Liver (tissue), 9 donors: ENCODE measurements around the gene GTPBP1. TPM values are rescaled to one million over a fixed set of nuclear protein-coding genes. Genes with fewer than 3 reads are reported as not detected.

Experiments used
- DNase-seq: peaks from one replicate; pipeline ENCODE4 v3.0.0-alpha.2; 2017; ENCODE audit warnings: low spot score
- H3K27ac ChIP-seq, 2 donors: one replicate each; pipeline ENCODE4 v1.7.0; 2013; ENCODE audit warnings: inconsistent platforms in 2 of 2, low read length in 2 of 2, control low read depth in 1 of 2, low read depth in 1 of 2, mild to moderate bottlenecking in 1 of 2
- H3K27me3 ChIP-seq, 4 donors: one replicate each; pipeline versions ENCODE4 v1.6.1 to v1.7.0; 2013; ENCODE audit warnings: low read length in 3 of 4, inconsistent platforms in 1 of 4, mild to moderate bottlenecking in 1 of 4, moderate library complexity in 1 of 4; ENCODE audit not compliant: control insufficient read depth in 4 of 4, insufficient read depth in 4 of 4
- H3K36me3 ChIP-seq, 4 donors: one replicate each; pipeline versions ENCODE4 v1.6.1 to v1.7.0; 2013; ENCODE audit warnings: low read length in 3 of 4, mild to moderate bottlenecking in 3 of 4, low read depth in 1 of 4, moderate library complexity in 1 of 4; ENCODE audit not compliant: control insufficient read depth in 4 of 4, insufficient read depth in 3 of 4
- H3K4me1 ChIP-seq, 4 donors: one replicate each; pipeline versions ENCODE4 v1.6.1 to v1.7.0; 2013; ENCODE audit warnings: low read length in 3 of 4, mild to moderate bottlenecking in 3 of 4, moderate library complexity in 1 of 4; ENCODE audit not compliant: control insufficient read depth in 4 of 4, insufficient read depth in 4 of 4
- H3K4me3 ChIP-seq, 3 donors: one replicate each; pipeline versions ENCODE4 v1.6.1 to v1.7.0; 2013; ENCODE audit warnings: low read length in 3 of 3, control low read depth in 1 of 3, low read depth in 1 of 3, mild to moderate bottlenecking in 1 of 3
- H3K9ac ChIP-seq, 2 donors: one replicate each; pipeline ENCODE4 v1.7.0; 2013; ENCODE audit warnings: low read length in 2 of 2, mild to moderate bottlenecking in 2 of 2, moderate library complexity in 2 of 2, control low read depth in 1 of 2, low read depth in 1 of 2
- H3K9me3 ChIP-seq, 4 donors: one replicate each; pipeline versions ENCODE4 v1.6.1 to v1.7.0; 2013; ENCODE audit warnings: low read length in 3 of 4; ENCODE audit not compliant: control insufficient read depth in 4 of 4
- EGR1 ChIP-seq, 2 donors: IDR thresholded peaks; 2 replicates each; pipeline ENCODE4 v1.6.1; 2016 to 2018; ENCODE audit warnings: antibody characterized with exemption in 2 of 2, low read depth in 2 of 2
- FOXA1 ChIP-seq: IDR thresholded peaks from 2 replicates; pipeline ENCODE4 v1.6.1; 2016; ENCODE audit warnings: antibody characterized with exemption
- FOXA2 ChIP-seq: IDR thresholded peaks from 2 replicates; pipeline ENCODE4 v1.6.1; 2016; ENCODE audit warnings: antibody characterized with exemption
- GABPA ChIP-seq, 2 donors: IDR thresholded peaks in 1 of 2; conservative IDR thresholded peaks in 1 of 2; 2 replicates each; pipeline ENCODE4 v1.6.1; 2016; ENCODE audit warnings: antibody characterized with exemption in 2 of 2, mild to moderate bottlenecking in 1 of 2, moderate library complexity in 1 of 2
- JUND ChIP-seq, 2 donors: IDR thresholded peaks; 2 replicates each; pipeline ENCODE4 v1.6.1; 2016; ENCODE audit warnings: antibody characterized with exemption in 2 of 2
- NR2F2 ChIP-seq: IDR thresholded peaks from 2 replicates; pipeline ENCODE4 v1.6.1; 2016; ENCODE audit warnings: antibody characterized with exemption
- RXRA ChIP-seq, 2 donors: IDR thresholded peaks; 2 replicates each; pipeline ENCODE4 v1.6.1; 2017 to 2018; ENCODE audit warnings: antibody characterized with exemption in 2 of 2, mild to moderate bottlenecking in 1 of 2
- SP1 ChIP-seq: IDR thresholded peaks from 2 replicates; pipeline ENCODE4 v1.6.1; 2018; ENCODE audit warnings: antibody characterized with exemption, mild to moderate bottlenecking
- TAF1 ChIP-seq: conservative IDR thresholded peaks from 2 replicates; pipeline ENCODE4 v1.6.1; 2016; ENCODE audit warnings: antibody characterized with exemption, mild to moderate bottlenecking
- YY1 ChIP-seq: IDR thresholded peaks from 2 replicates; pipeline ENCODE4 v1.6.1; 2016; ENCODE audit warnings: antibody characterized with exemption, mild to moderate bottlenecking
- WGBS: extraction: QIAGEN DNeasy Blood & Tissue Kit; methylation state at CpG from one replicate; pipeline ENCODE4 v1.1.7; 2013; 5-methylcytosine and 5-hydroxymethylcytosine counted together
- polyA plus RNA-seq, 2 donors: library from polyadenylated mRNA; stranded (reverse) in 1 of 2; unstranded in 1 of 2; fragments of 200-250 nt in 1 of 2; fragments of >200 nt in 1 of 2; fragmentation: Nextera tagmentation in 1 of 2; extraction: Ambion mirVana in 1 of 2; gene quantifications; one replicate each; pipeline versions ENCODE4 v1.2.1 to v1.2.3, GENCODE V29; 2013 to 2015
- total RNA-seq, 2 donors: library from RNA; depleted of rRNA; stranded (reverse); fragments of >200 nt; gene quantifications; one replicate each; pipeline ENCODE4 v1.2.3, GENCODE V29; 2014
- TF ChIP-seq, protein P1 (sequence below): IDR thresholded peaks from 2 replicates; pipeline ENCODE4 v1.6.1; 2016; ENCODE audit warnings: antibody characterized with exemption
- TF ChIP-seq, protein P2 (sequence below): IDR thresholded peaks from 2 replicates; pipeline ENCODE4 v1.6.1; 2016; ENCODE audit warnings: antibody characterized with exemption
- TF ChIP-seq, protein P3 (sequence below): fragments of 150-350 bp; IDR thresholded peaks from 2 replicates; pipeline ENCODE4 v1.5.1; 2017; ENCODE audit warnings: improper control_type of control experiment, low read depth, low read length; ENCODE audit not compliant: missing input control
- TF ChIP-seq, protein P4 (sequence below): IDR thresholded peaks from 2 replicates; pipeline ENCODE4 v1.6.1; 2016; ENCODE audit warnings: antibody characterized with exemption, mild to moderate bottlenecking
- TF ChIP-seq, protein P5 (sequence below): IDR thresholded peaks from 2 replicates; pipeline ENCODE4 v1.6.1; 2016; ENCODE audit warnings: antibody characterized with exemption
- donor health status: healthy.
- donor health status: healthy.
- donor health status: healthy.
- donor health status: healthy.
- donor health status: healthy.

Gene GTPBP1
- total and polyA plus RNA-seq, 4 donors: 5.3 to 56.3 (median 16.1) TPM

DNA sequence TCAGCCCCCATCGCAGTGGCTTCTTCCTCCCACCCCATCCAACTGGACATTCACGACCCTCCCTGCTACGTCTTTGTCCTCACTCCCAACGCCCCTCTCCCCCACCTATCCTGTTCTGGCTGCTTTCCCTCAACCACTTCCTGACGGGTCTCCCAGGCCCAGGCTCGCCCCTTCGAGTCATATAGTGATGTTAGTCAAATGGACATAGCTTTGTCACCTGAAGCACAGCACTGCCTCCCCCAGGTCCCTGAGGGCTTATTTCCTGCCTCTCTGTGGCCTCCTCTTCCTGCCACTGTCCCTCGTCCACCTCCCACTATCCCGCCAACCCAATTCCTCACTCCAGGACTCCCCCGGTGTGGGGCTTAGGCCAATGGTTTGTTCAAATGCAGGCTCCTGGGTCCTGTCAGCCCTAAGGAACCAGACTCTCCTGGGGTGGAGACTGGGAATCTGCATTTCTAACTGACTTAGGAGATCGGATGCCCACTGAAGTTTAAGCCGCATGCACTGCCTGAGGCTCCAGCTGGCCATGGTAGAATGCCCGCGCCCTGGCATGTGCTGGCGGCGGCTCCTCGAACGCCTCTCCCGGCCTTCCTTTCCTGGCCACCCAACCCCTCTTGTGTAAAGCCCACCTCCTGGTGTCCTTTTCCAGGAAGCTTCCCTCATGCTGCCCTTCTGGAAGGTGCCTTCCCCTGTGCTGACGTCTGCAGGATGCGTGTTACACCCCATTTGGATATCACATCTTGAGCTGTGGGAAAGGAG lies 31.7 kb downstream of the GTPBP1 start:
- no peak overlapping the region for H3K27ac ChIP-seq

DNA sequence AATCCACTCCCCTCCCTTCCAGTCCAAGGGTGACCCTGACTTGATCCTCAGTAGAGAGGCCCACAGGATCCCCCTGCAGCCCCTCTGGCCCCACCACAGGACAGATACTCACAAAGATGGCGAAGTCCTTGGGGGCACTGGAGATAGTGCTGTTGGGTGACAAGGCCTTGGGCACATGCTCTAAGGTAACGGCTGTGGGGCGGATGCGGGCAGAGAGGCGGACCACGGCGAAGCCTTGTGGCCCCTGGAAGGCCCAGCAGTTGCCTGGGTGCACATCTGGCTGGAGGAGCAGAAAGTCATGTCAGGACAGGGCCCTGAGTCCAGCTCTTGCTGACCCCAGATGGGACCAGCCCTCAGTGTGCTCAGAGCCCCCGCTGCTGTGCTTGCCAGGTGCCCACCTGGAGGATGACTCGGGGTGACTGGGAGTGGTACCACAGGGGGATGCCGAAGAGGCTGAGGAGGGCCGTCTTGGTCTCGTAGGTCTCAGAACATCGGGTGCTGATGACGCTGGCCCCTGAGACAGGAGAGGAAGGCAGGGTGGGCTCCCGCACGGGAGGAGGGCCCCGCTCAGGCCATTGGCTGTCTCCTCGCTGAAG lies 32.8 kb downstream of the GTPBP1 start:
- no peak overlapping the region for H3K4me3 ChIP-seq
- WGBS: 95% methylated on average over 18 of the region's 18 CpGs
- DNase-seq: no peak
- no peaks in the 10 kb centered on the region for H3K27me3 ChIP-seq
- TF ChIP-seq RXRA (IDR thresholded peaks at IDR 0.05) (no peak), GABPA (IDR thresholded peaks at IDR 0.05 in 1 of 2, conservative IDR thresholded peaks at IDR 0.05 in 1 of 2) (no peak), YY1 (no peak), TAF1 (no peak), FOXA2 (no peak), JUND (IDR thresholded peaks at IDR 0.05) (no peak), EGR1 (IDR thresholded peaks at IDR 0.05; ENCODE audit: low read depth in 2 of 2) (no peak), SP1 (no peak), FOXA1 (no peak)
- TF ChIP-seq, protein P1, sequence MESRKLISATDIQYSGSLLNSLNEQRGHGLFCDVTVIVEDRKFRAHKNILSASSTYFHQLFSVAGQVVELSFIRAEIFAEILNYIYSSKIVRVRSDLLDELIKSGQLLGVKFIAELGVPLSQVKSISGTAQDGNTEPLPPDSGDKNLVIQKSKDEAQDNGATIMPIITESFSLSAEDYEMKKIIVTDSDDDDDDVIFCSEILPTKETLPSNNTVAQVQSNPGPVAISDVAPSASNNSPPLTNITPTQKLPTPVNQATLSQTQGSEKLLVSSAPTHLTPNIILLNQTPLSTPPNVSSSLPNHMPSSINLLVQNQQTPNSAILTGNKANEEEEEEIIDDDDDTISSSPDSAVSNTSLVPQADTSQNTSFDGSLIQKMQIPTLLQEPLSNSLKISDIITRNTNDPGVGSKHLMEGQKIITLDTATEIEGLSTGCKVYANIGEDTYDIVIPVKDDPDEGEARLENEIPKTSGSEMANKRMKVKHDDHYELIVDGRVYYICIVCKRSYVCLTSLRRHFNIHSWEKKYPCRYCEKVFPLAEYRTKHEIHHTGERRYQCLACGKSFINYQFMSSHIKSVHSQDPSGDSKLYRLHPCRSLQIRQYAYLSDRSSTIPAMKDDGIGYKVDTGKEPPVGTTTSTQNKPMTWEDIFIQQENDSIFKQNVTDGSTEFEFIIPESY: no peak
- TF ChIP-seq, protein P2, sequence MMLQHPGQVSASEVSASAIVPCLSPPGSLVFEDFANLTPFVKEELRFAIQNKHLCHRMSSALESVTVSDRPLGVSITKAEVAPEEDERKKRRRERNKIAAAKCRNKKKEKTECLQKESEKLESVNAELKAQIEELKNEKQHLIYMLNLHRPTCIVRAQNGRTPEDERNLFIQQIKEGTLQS: no peak
- TF ChIP-seq, protein P3, sequence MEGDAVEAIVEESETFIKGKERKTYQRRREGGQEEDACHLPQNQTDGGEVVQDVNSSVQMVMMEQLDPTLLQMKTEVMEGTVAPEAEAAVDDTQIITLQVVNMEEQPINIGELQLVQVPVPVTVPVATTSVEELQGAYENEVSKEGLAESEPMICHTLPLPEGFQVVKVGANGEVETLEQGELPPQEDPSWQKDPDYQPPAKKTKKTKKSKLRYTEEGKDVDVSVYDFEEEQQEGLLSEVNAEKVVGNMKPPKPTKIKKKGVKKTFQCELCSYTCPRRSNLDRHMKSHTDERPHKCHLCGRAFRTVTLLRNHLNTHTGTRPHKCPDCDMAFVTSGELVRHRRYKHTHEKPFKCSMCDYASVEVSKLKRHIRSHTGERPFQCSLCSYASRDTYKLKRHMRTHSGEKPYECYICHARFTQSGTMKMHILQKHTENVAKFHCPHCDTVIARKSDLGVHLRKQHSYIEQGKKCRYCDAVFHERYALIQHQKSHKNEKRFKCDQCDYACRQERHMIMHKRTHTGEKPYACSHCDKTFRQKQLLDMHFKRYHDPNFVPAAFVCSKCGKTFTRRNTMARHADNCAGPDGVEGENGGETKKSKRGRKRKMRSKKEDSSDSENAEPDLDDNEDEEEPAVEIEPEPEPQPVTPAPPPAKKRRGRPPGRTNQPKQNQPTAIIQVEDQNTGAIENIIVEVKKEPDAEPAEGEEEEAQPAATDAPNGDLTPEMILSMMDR: no peak
- peaks cover 50 to 83% (median 66%) of the 10 kb centered on the region in 4 donors for H3K36me3 ChIP-seq
- peaks cover 11 to 41% (median 30%) of the 10 kb centered on the region in 4 donors for H3K4me1 ChIP-seq
- no peaks in the 10 kb centered on the region for H3K9me3 ChIP-seq
- no peak overlapping the region for H3K27ac ChIP-seq
- H3K9ac ChIP-seq: no peak overlapping the region

More for the DNA sequence above, 31.7 kb downstream of the GTPBP1 start:
- TF ChIP-seq NR2F2 (no peak), GABPA (IDR thresholded peaks at IDR 0.05 in 1 of 2, conservative IDR thresholded peaks at IDR 0.05 in 1 of 2) (no peak), JUND (IDR thresholded peaks at IDR 0.05) (no peak)
- TF ChIP-seq, protein P1: no peak
- TF ChIP-seq, protein P4, sequence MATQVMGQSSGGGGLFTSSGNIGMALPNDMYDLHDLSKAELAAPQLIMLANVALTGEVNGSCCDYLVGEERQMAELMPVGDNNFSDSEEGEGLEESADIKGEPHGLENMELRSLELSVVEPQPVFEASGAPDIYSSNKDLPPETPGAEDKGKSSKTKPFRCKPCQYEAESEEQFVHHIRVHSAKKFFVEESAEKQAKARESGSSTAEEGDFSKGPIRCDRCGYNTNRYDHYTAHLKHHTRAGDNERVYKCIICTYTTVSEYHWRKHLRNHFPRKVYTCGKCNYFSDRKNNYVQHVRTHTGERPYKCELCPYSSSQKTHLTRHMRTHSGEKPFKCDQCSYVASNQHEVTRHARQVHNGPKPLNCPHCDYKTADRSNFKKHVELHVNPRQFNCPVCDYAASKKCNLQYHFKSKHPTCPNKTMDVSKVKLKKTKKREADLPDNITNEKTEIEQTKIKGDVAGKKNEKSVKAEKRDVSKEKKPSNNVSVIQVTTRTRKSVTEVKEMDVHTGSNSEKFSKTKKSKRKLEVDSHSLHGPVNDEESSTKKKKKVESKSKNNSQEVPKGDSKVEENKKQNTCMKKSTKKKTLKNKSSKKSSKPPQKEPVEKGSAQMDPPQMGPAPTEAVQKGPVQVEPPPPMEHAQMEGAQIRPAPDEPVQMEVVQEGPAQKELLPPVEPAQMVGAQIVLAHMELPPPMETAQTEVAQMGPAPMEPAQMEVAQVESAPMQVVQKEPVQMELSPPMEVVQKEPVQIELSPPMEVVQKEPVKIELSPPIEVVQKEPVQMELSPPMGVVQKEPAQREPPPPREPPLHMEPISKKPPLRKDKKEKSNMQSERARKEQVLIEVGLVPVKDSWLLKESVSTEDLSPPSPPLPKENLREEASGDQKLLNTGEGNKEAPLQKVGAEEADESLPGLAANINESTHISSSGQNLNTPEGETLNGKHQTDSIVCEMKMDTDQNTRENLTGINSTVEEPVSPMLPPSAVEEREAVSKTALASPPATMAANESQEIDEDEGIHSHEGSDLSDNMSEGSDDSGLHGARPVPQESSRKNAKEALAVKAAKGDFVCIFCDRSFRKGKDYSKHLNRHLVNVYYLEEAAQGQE: no peak
- TF ChIP-seq, protein P5, sequence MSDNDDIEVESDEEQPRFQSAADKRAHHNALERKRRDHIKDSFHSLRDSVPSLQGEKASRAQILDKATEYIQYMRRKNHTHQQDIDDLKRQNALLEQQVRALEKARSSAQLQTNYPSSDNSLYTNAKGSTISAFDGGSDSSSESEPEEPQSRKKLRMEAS: no peak
- no peaks in the 10 kb centered on the region for H3K9me3 ChIP-seq
- WGBS: 85% methylated on average over 21 of the region's 21 CpGs
- DNase-seq: no peak
- no peak overlapping the region for H3K9ac ChIP-seq
- no peak overlapping the region for H3K4me3 ChIP-seq
- H3K36me3 ChIP-seq: peaks cover 53 to 73% (median 58%) of the 10 kb centered on the region in 4 donors
- peaks cover 21 to 51% (median 39%) of the 10 kb centered on the region in 4 donors for H3K4me1 ChIP-seq
- H3K27me3 ChIP-seq: no peaks in the 10 kb centered on the region
